ENCODE data around the gene MYMX. TPM values are rescaled to one million over a fixed set of nuclear protein-coding genes. Genes with fewer than 3 reads are reported as not detected.

MYMX gene
- total and polyA plus RNA-seq, 4 donors = 0.21 TPM; not detected in 3

GRCh38 chr6:44188819-44189218, 27.9 kb upstream of the MYMX start:
- 84 to 91% methylated on average over 2 of the region's 2 CpGs for WGBS, 2 donors
- Histone ChIP-seq H3K36me3 (ENCODE audit: control insufficient read depth in 4 of 4, insufficient read depth in 4 of 4, low read length in 4 of 4) (no peaks in the 10 kb centered on the region), H3K9ac (ENCODE audit: insufficient read depth in 1 of 2, low read length in 2 of 2) (no peak overlapping the region), H3K4me3 (no peak overlapping the region), H3K27ac (ENCODE audit: low read depth in 1 of 2, low read length in 1 of 2) (no peak overlapping the region), H3K9me3 (ENCODE audit: control insufficient read depth in 4 of 4, insufficient read depth in 3 of 4, low read length in 3 of 4) (no peaks in the 10 kb centered on the region), H3K27me3 (ENCODE audit: control insufficient read depth in 3 of 3, insufficient read depth in 3 of 3, low read length in 2 of 3) (no peaks in the 10 kb centered on the region), H3K4me1 (ENCODE audit: control insufficient read depth in 5 of 5, insufficient read depth in 5 of 5, low read length in 5 of 5) (peaks cover 0 to 10% (median 0%) of the 10 kb centered on the region in 5 donors)
- DNase-seq = no peak
- no peak for ATAC-seq (ENCODE audit: insufficient read depth, low FRiP score)
- TF ChIP-seq, protein P1, sequence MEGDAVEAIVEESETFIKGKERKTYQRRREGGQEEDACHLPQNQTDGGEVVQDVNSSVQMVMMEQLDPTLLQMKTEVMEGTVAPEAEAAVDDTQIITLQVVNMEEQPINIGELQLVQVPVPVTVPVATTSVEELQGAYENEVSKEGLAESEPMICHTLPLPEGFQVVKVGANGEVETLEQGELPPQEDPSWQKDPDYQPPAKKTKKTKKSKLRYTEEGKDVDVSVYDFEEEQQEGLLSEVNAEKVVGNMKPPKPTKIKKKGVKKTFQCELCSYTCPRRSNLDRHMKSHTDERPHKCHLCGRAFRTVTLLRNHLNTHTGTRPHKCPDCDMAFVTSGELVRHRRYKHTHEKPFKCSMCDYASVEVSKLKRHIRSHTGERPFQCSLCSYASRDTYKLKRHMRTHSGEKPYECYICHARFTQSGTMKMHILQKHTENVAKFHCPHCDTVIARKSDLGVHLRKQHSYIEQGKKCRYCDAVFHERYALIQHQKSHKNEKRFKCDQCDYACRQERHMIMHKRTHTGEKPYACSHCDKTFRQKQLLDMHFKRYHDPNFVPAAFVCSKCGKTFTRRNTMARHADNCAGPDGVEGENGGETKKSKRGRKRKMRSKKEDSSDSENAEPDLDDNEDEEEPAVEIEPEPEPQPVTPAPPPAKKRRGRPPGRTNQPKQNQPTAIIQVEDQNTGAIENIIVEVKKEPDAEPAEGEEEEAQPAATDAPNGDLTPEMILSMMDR (IDR thresholded peaks at IDR 0.05; ENCODE audit: control extremely low read depth, extremely low read depth) = no peak

DNA sequence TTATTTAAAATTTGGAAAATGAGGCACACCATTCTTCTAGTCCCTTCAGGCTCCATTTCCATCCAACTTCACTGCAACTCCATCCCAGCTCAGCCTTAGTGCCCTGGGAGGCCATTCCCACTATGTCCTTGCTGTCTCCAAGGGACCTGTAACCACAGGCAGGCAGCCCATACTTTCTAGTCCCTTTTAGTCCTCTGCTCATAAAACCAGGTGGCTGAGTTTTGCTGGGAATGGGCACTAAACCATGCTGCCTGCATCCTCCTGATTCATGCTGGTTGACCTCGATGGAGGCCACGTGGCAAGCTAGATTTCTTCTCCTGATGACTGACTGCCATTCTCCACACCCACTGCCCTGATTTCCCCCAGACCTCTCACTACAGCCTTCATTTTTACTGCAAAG, 27.5 kb upstream of the MYMX start:
- ATAC-seq (ENCODE audit: insufficient read depth, low FRiP score) (no peak), DNase-seq (no peak)
- Histone ChIP-seq H3K4me1 (ENCODE audit: control insufficient read depth in 5 of 5, insufficient read depth in 5 of 5, low read length in 5 of 5) (peaks cover 0 to 10% (median 0%) of the 10 kb centered on the region in 5 donors), H3K9me3 (ENCODE audit: control insufficient read depth in 4 of 4, insufficient read depth in 3 of 4, low read length in 3 of 4) (no peaks in the 10 kb centered on the region), H3K36me3 (ENCODE audit: control insufficient read depth in 4 of 4, insufficient read depth in 4 of 4, low read length in 4 of 4) (no peaks in the 10 kb centered on the region), H3K27me3 (ENCODE audit: control insufficient read depth in 3 of 3, insufficient read depth in 3 of 3, low read length in 2 of 3) (no peaks in the 10 kb centered on the region), H3K9ac (ENCODE audit: insufficient read depth in 1 of 2, low read length in 2 of 2) (no peak overlapping the region), H3K4me3 (no peak overlapping the region), H3K27ac (ENCODE audit: low read depth in 1 of 2, low read length in 1 of 2) (no peak overlapping the region)
- 66 to 81% methylated on average over 2 of the region's 2 CpGs for WGBS, 2 donors
- TF ChIP-seq, protein P1 (IDR thresholded peaks at IDR 0.05; ENCODE audit: control extremely low read depth, extremely low read depth) = no peak

DNA sequence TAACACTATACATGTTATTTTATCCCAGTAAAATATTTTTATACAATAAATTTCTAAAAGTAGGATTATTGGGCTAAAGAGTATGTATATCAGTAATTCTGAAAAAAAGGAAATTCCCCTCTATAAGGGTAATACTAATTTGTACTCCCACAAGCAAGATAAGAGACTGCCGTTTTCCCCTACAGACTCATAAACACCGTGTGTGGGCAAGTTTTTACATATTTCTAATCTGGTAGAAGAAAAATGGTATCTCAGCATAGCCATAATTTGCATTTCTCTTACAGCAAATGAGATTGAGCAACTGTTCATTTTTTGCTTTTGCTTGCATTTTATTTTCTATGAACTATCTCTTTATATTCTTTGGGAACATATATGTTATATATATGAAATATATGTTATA, 26.0 kb upstream of the MYMX start:
- H3K4me1 ChIP-seq (ENCODE audit: control insufficient read depth in 5 of 5, insufficient read depth in 5 of 5, low read length in 5 of 5) = peaks cover 0 to 10% (median 0%) of the 10 kb centered on the region in 5 donors
- no peaks in the 10 kb centered on the region for H3K36me3 ChIP-seq (ENCODE audit: control insufficient read depth in 4 of 4, insufficient read depth in 4 of 4, low read length in 4 of 4)
- ATAC-seq (ENCODE audit: insufficient read depth, low FRiP score) (no peak), DNase-seq (no peak)
- no peaks in the 10 kb centered on the region for H3K27me3 ChIP-seq (ENCODE audit: control insufficient read depth in 3 of 3, insufficient read depth in 3 of 3, low read length in 2 of 3)
- no peak overlapping the region for H3K9ac ChIP-seq (ENCODE audit: insufficient read depth in 1 of 2, low read length in 2 of 2)
- TF ChIP-seq, protein P1 (IDR thresholded peaks at IDR 0.05; ENCODE audit: control extremely low read depth, extremely low read depth) = no peak
- H3K27ac ChIP-seq (ENCODE audit: low read depth in 1 of 2, low read length in 1 of 2) = no peak overlapping the region
- H3K4me3 ChIP-seq = no peak overlapping the region
- H3K9me3 ChIP-seq (ENCODE audit: control insufficient read depth in 4 of 4, insufficient read depth in 3 of 4, low read length in 3 of 4) = no peaks in the 10 kb centered on the region
- WGBS, 2 donors = 39 to 53% methylated on average over 2 of the region's 2 CpGs

GRCh38 chr6:44192428-44193041, 24.2 kb upstream of the MYMX start:
- Histone ChIP-seq H3K27ac (ENCODE audit: low read depth in 1 of 2, low read length in 1 of 2) (no peak overlapping the region), H3K9me3 (ENCODE audit: control insufficient read depth in 4 of 4, insufficient read depth in 3 of 4, low read length in 3 of 4) (no peaks in the 10 kb centered on the region), H3K27me3 (ENCODE audit: control insufficient read depth in 3 of 3, insufficient read depth in 3 of 3, low read length in 2 of 3) (no peaks in the 10 kb centered on the region), H3K4me3 (no peak overlapping the region), H3K36me3 (ENCODE audit: control insufficient read depth in 4 of 4, insufficient read depth in 4 of 4, low read length in 4 of 4) (no peaks in the 10 kb centered on the region), H3K4me1 (ENCODE audit: control insufficient read depth in 5 of 5, insufficient read depth in 5 of 5, low read length in 5 of 5) (peaks cover 0 to 6% (median 0%) of the 10 kb centered on the region in 5 donors), H3K9ac (ENCODE audit: insufficient read depth in 1 of 2, low read length in 2 of 2) (peak overlapping the region in 1 of 2 donors; percentile 25)
- WGBS, 2 donors = 30 to 37% methylated on average over 10 of the region's 10 CpGs
- TF ChIP-seq, protein P1 (IDR thresholded peaks at IDR 0.05; ENCODE audit: control extremely low read depth, extremely low read depth) = no peak
- peak; percentile 28 to 39 (median 31) for DNase-seq
- ATAC-seq (ENCODE audit: insufficient read depth, low FRiP score) = peak; percentile 19
